Measurements from ENCODE around the gene RCAN2.

RCAN2 gene

DNA sequence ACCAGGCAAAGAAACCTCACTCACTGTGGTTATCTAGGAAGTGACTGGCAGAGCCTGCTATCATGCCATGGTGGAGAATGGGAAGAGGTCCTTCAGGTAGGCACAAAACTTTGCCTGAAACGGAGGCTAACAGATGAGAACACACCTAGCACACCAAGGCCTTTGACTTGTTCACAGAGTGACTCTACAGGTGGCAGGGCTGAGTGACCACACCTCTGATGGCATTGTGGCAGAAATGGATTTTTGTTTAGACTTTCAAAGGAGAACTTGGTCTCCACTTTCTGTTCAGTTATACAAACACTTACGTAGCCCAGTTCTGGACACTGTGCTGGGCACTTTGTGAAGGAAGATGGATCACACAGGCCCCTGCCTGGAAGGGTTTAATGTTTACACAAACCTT lies 204.2 kb downstream of the RCAN2 start:
- H3K27me3 ChIP-seq (ENCODE audit: insufficient read depth, poor library complexity, severe bottlenecking) = peaks cover 5% of the 10 kb centered on the region
- no peak overlapping the region for H3K27ac ChIP-seq (replicated peaks)
- no peak for DNase-seq (ENCODE audit: low read depth in 1 of 2, low spot score in 1 of 2)
- TF ChIP-seq POLR2AphosphoS5 (IDR thresholded peaks at IDR 0.05; ENCODE audit: low read depth) = no peak
- no peak for TF ChIP-seq GABPA (IDR thresholded peaks at IDR 0.05; ENCODE audit: low read depth)
- TF ChIP-seq, protein P1, sequence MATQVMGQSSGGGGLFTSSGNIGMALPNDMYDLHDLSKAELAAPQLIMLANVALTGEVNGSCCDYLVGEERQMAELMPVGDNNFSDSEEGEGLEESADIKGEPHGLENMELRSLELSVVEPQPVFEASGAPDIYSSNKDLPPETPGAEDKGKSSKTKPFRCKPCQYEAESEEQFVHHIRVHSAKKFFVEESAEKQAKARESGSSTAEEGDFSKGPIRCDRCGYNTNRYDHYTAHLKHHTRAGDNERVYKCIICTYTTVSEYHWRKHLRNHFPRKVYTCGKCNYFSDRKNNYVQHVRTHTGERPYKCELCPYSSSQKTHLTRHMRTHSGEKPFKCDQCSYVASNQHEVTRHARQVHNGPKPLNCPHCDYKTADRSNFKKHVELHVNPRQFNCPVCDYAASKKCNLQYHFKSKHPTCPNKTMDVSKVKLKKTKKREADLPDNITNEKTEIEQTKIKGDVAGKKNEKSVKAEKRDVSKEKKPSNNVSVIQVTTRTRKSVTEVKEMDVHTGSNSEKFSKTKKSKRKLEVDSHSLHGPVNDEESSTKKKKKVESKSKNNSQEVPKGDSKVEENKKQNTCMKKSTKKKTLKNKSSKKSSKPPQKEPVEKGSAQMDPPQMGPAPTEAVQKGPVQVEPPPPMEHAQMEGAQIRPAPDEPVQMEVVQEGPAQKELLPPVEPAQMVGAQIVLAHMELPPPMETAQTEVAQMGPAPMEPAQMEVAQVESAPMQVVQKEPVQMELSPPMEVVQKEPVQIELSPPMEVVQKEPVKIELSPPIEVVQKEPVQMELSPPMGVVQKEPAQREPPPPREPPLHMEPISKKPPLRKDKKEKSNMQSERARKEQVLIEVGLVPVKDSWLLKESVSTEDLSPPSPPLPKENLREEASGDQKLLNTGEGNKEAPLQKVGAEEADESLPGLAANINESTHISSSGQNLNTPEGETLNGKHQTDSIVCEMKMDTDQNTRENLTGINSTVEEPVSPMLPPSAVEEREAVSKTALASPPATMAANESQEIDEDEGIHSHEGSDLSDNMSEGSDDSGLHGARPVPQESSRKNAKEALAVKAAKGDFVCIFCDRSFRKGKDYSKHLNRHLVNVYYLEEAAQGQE (IDR thresholded peaks at IDR 0.05; ENCODE audit: insufficient replicate concordance, low read depth) = no peak
- H3K4me3 ChIP-seq (replicated peaks; ENCODE audit: insufficient read depth, low read length) = no peak overlapping the region

DNA sequence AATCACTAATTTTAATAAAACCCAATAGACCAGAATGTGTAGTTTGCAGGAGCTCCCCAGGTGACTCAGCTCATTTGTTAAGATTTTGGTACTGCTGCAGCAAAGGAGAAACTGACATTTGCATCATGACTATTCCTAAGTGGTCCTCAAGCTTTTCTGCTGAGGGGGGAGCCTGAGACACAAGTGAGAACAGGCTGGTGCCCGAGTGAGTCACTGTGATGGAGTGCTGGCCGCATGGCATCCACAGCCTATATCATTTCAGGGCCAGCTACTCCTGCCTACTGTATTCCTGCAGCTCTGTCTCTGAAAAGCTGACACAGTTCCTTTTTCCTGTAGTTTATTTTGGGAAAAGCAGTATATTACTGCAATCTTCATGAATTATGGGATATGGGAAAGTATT lies 206.8 kb downstream of the RCAN2 start:
- Histone ChIP-seq H3K4me3 (replicated peaks; ENCODE audit: insufficient read depth, low read length) (no peak overlapping the region), H3K27me3 (ENCODE audit: insufficient read depth, poor library complexity, severe bottlenecking) (peaks cover 5% of the 10 kb centered on the region), H3K27ac (replicated peaks) (no peak overlapping the region)
- no peak for DNase-seq (ENCODE audit: low read depth in 1 of 2, low spot score in 1 of 2)
- TF ChIP-seq SPI1 (IDR thresholded peaks at IDR 0.05; ENCODE audit: borderline replicate concordance, low read depth) (no peak), GABPA (IDR thresholded peaks at IDR 0.05; ENCODE audit: low read depth) (no peak)

DNA sequence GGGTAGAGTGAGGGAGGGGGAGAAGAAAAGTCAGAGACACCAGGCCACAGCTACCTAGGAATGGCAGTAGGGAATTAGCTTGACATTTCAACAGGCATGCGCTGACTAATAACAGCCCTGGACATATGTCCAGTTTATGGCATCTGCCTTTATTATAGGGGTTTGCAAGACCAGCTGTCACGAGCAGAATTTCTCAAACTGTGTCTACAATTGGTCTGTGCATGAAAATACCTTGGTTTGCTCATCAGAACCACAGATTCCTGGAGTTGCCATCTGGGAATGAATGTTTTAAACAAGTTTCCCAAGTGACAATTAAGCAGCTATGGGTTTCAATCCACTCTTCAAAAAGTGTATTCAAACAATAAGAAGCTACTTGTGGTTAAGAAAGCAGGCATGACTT lies 210.1 kb downstream of the RCAN2 start:
- Histone ChIP-seq H3K27me3 (ENCODE audit: insufficient read depth, poor library complexity, severe bottlenecking) (no peaks in the 10 kb centered on the region), H3K27ac (replicated peaks) (no peak overlapping the region), H3K4me3 (replicated peaks; ENCODE audit: insufficient read depth, low read length) (no peak overlapping the region)
- TF ChIP-seq, protein P2, sequence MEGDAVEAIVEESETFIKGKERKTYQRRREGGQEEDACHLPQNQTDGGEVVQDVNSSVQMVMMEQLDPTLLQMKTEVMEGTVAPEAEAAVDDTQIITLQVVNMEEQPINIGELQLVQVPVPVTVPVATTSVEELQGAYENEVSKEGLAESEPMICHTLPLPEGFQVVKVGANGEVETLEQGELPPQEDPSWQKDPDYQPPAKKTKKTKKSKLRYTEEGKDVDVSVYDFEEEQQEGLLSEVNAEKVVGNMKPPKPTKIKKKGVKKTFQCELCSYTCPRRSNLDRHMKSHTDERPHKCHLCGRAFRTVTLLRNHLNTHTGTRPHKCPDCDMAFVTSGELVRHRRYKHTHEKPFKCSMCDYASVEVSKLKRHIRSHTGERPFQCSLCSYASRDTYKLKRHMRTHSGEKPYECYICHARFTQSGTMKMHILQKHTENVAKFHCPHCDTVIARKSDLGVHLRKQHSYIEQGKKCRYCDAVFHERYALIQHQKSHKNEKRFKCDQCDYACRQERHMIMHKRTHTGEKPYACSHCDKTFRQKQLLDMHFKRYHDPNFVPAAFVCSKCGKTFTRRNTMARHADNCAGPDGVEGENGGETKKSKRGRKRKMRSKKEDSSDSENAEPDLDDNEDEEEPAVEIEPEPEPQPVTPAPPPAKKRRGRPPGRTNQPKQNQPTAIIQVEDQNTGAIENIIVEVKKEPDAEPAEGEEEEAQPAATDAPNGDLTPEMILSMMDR (IDR thresholded peaks at IDR 0.05; ENCODE audit: insufficient read depth, low read length) = no peak
- no peak for TF ChIP-seq POLR2AphosphoS5 (IDR thresholded peaks at IDR 0.05; ENCODE audit: low read depth)
- TF ChIP-seq, protein P1 (IDR thresholded peaks at IDR 0.05; ENCODE audit: insufficient replicate concordance, low read depth) = no peak
- TF ChIP-seq GABPA (IDR thresholded peaks at IDR 0.05; ENCODE audit: low read depth) = no peak
- TF ChIP-seq SPI1 (IDR thresholded peaks at IDR 0.05; ENCODE audit: borderline replicate concordance, low read depth) = no peak
- DNase-seq (ENCODE audit: low read depth in 1 of 2, low spot score in 1 of 2) = no peak

DNA sequence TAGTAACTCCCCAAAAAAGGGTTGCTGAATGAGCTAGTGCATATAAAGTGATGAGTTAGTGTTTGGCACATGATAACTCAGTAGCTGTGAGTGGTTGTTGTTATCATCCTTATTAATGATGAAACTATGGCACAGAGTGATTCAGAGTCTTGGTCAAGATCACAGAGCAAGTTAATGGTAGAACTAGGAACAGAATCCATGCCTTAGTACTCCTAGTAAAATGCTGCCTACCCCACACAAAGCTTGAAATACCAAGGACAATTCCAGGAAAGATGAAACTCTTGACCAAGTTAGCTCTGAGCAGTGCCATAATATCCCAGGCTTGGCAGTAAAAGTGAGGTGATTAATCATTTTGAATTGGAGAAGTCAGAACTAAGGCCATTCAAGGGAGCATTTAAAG lies 211.4 kb downstream of the RCAN2 start:
- Histone ChIP-seq H3K27me3 (ENCODE audit: insufficient read depth, poor library complexity, severe bottlenecking) (no peaks in the 10 kb centered on the region), H3K27ac (replicated peaks) (no peak overlapping the region), H3K4me3 (replicated peaks; ENCODE audit: insufficient read depth, low read length) (no peak overlapping the region)
- no peak for DNase-seq (ENCODE audit: low read depth in 1 of 2, low spot score in 1 of 2)
- TF ChIP-seq, protein P2 (IDR thresholded peaks at IDR 0.05; ENCODE audit: insufficient read depth, low read length) = no peak
- TF ChIP-seq POLR2AphosphoS5 (IDR thresholded peaks at IDR 0.05; ENCODE audit: low read depth) = no peak
- TF ChIP-seq, protein P1 (IDR thresholded peaks at IDR 0.05; ENCODE audit: insufficient replicate concordance, low read depth) = no peak
- no peak for TF ChIP-seq GABPA (IDR thresholded peaks at IDR 0.05; ENCODE audit: low read depth)
- TF ChIP-seq SPI1 (IDR thresholded peaks at IDR 0.05; ENCODE audit: borderline replicate concordance, low read depth) = no peak

Data from HL-60 (cell line).